IPS-18a (cell line): Measurements from ENCODE around the gene FGFR3.

ENCODE experiments used
- H3K27ac ChIP-seq: one replicate; pipeline ENCODE4 v1.5.1; 2013; ENCODE audit warnings: low read length
- H3K27me3 ChIP-seq: one replicate; pipeline ENCODE4 v1.6.1; 2013; ENCODE audit warnings: mild to moderate bottlenecking, low read length; ENCODE audit not compliant: control insufficient read depth, insufficient read depth
- H3K36me3 ChIP-seq: one replicate; pipeline ENCODE4 v1.6.1; 2013; ENCODE audit warnings: low read depth, low read length; ENCODE audit not compliant: control insufficient read depth
- H3K4me1 ChIP-seq: one replicate; pipeline ENCODE4 v1.6.1; 2013; ENCODE audit warnings: low read depth, low read length; ENCODE audit not compliant: control insufficient read depth
- H3K4me3 ChIP-seq: one replicate; pipeline ENCODE4 v1.5.1; 2013; ENCODE audit warnings: low read length
- H3K9ac ChIP-seq: one replicate; pipeline ENCODE4 v1.6.1; 2013; ENCODE audit warnings: mild to moderate bottlenecking, low read length, moderate library complexity
- H3K9me3 ChIP-seq: one replicate; pipeline ENCODE4 v1.6.1; 2013; ENCODE audit warnings: low read depth, low read length; ENCODE audit not compliant: control insufficient read depth

The FGFR3 gene

GRCh38 chr4:1857931-1858330, 64.8 kb downstream of the FGFR3 start:
- Histone ChIP-seq H3K9ac (no peak overlapping the region), H3K9me3 (no peaks in the 10 kb centered on the region), H3K36me3 (no peaks in the 10 kb centered on the region), H3K27me3 (peaks cover 64% of the 10 kb centered on the region), H3K27ac (no peak overlapping the region), H3K4me3 (no peak overlapping the region), H3K4me1 (no peaks in the 10 kb centered on the region)
